ENCODE measurements around the gene CNTNAP2. TPM values are rescaled to one million over a fixed set of nuclear protein-coding genes. Genes with fewer than 3 reads are reported as not detected.
"Not testable (repeated sequence)": the region's sequence is repeated elsewhere in the genome, so short reads cannot be mapped to it uniquely, and the experiment has no call there.

Gene CNTNAP2
- total and polyA plus RNA-seq, 7 experiments from 2014 or later = 0.02 to 0.48 (median 0.24) TPM; not detected in 2

- Mint-ChIP-seq H3K36me3 (no peaks in the 10 kb centered on the region), H3K27me3 (no peaks in the 10 kb centered on the region), H3K27ac (no peak overlapping the region), H3K4me3 (no peak overlapping the region), H3K4me1 (no peaks in the 10 kb centered on the region), H3K9me3 (peaks cover 0 to 17% (median 5%) of the 10 kb centered on the region in 11 donors)
- Histone ChIP-seq H3K4me1 (ENCODE audit: control insufficient read depth in 2 of 2, insufficient read depth in 2 of 2, low read length in 2 of 2) (no peaks in the 10 kb centered on the region), H3K36me3 (ENCODE audit: control insufficient read depth in 2 of 3, insufficient read depth in 3 of 3, low read length in 3 of 3) (no peaks in the 10 kb centered on the region), H3K4me3 (ENCODE audit: low read length) (no peak overlapping the region), H3K27ac (ENCODE audit: low read depth, low read length) (no peak overlapping the region), H3K9me3 (ENCODE audit: control insufficient read depth in 2 of 3, low read length in 3 of 3) (no peaks in the 10 kb centered on the region), H3K27me3 (ENCODE audit: control insufficient read depth in 2 of 2, insufficient read depth in 2 of 2, low read length in 2 of 2) (no peaks in the 10 kb centered on the region)
- CTCF ChIA-PET = interaction anchor here (0.5 kb wide), 1 partner anchor 30 kb away, joined by 3 read pairs; no protein-coding TSS in a partner anchor
- ATAC-seq = no peak
- POLR2A ChIA-PET = no interaction called here
- intact Hi-C loops (cut with micrococcal nuclease) = no loop called here
- DNase-seq = no peak
Measured at GRCh38 chr7:146223851-146224250, 107.2 kb downstream of the CNTNAP2 start.

DNA sequence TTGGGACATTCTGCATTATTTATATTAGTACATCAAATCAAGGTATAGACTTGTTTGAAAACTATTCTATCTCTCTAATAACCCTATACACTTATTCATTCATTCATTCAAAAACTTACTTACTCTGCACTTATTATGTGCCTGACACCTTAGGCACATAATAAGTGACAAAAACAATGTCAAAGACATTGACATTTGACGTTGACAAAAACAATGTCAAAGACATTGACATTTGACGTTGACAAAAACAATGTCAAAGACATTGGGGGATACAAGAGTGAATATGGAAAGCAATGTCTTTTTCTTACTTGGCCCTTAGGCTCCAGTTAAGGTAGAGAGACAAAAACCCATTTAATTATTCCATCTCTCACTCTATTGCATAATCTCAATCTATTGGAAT, 116.0 kb downstream of the CNTNAP2 start:
- H3K9me3 Mint-ChIP-seq = peaks cover 0 to 4% (median 0%) of the 10 kb centered on the region in 11 donors
- H3K27me3 Mint-ChIP-seq = peaks cover 0 to 3% (median 0%) of the 10 kb centered on the region in 5 donors
- ATAC-seq (no peak), DNase-seq (no peak)
- Histone ChIP-seq H3K27ac (ENCODE audit: low read depth, low read length) (no peak overlapping the region), H3K9me3 (ENCODE audit: control insufficient read depth in 2 of 3, low read length in 3 of 3) (no peaks in the 10 kb centered on the region), H3K27me3 (ENCODE audit: control insufficient read depth in 2 of 2, insufficient read depth in 2 of 2, low read length in 2 of 2) (no peaks in the 10 kb centered on the region), H3K4me1 (ENCODE audit: control insufficient read depth in 2 of 2, insufficient read depth in 2 of 2, low read length in 2 of 2) (no peaks in the 10 kb centered on the region), H3K4me3 (ENCODE audit: low read length) (no peak overlapping the region), H3K36me3 (ENCODE audit: control insufficient read depth in 2 of 3, insufficient read depth in 3 of 3, low read length in 3 of 3) (no peaks in the 10 kb centered on the region)
- no peak overlapping the region for H3K4me3 Mint-ChIP-seq
- H3K4me1 Mint-ChIP-seq = no peaks in the 10 kb centered on the region
- no peak overlapping the region for H3K27ac Mint-ChIP-seq
- ChIA-PET CTCF (no interaction called here), POLR2A (no interaction called here)
- intact Hi-C loops (cut with micrococcal nuclease) = no loop called here
- no peaks in the 10 kb centered on the region for H3K36me3 Mint-ChIP-seq

DNA sequence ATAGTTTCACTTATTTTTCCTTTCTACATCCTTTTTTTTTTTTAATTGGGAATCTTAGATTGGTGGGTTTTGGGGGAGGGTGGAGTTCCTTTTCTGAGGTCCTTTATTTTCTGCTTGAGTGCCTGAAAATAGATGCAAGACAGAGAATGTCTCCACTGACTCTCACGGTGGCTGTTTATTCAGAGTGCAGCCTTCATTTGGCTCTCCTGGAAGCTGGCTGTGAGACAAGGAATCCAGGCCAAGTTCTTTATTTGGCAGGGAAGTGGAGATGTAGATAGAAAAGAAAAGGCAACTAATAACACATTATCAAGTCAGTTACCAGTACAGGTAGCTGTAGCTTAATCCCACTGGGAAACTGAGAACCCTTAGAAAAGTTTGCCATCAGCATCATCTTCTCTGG, 118.6 kb downstream of the CNTNAP2 start:
- no peak overlapping the region for H3K4me3 ChIP-seq (ENCODE audit: low read length)
- no peak for DNase-seq
- no peaks in the 10 kb centered on the region for H3K36me3 Mint-ChIP-seq
- peaks cover 0 to 3% (median 0%) of the 10 kb centered on the region in 5 donors for H3K27me3 Mint-ChIP-seq
- H3K9me3 Mint-ChIP-seq = peaks cover 0 to 8% (median 0%) of the 10 kb centered on the region in 11 donors
- H3K36me3 ChIP-seq (ENCODE audit: control insufficient read depth in 2 of 3, insufficient read depth in 3 of 3, low read length in 3 of 3) = no peaks in the 10 kb centered on the region
- ChIA-PET POLR2A (no interaction called here), CTCF (no interaction called here)
- no peak overlapping the region for H3K27ac ChIP-seq (ENCODE audit: low read depth, low read length)
- H3K9me3 ChIP-seq (ENCODE audit: control insufficient read depth in 2 of 3, low read length in 3 of 3) = no peaks in the 10 kb centered on the region
- H3K4me1 Mint-ChIP-seq = no peaks in the 10 kb centered on the region
- H3K4me1 ChIP-seq (ENCODE audit: control insufficient read depth in 2 of 2, insufficient read depth in 2 of 2, low read length in 2 of 2) = no peaks in the 10 kb centered on the region
- intact Hi-C loops (cut with micrococcal nuclease) = no loop called here
- no peak for ATAC-seq
- H3K4me3 Mint-ChIP-seq = no peak overlapping the region
- no peak overlapping the region for H3K27ac Mint-ChIP-seq
- H3K27me3 ChIP-seq (ENCODE audit: control insufficient read depth in 2 of 2, insufficient read depth in 2 of 2, low read length in 2 of 2) = no peaks in the 10 kb centered on the region

DNA sequence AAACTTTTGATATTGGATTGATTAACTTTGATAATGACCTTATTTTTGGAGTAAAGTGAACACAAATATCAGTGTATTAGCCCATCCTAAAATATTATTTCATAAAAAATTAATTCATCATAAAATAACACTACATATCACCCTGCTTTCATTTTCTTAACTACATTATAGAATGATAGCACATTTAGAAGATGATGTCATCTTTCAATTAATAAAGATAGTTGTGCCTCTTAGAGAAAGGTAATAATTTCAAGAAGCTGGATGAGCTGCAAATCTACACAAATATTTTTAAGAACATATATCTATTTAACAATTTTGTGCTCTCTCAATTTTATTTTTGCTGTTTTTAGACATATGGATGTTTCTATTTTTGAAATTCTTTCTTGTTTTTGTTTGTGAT, 126.1 kb downstream of the CNTNAP2 start:
- DNase-seq (no peak), ATAC-seq (no peak)
- H3K4me3 ChIP-seq (ENCODE audit: low read length) = no peak overlapping the region
- POLR2A ChIA-PET = no interaction called here
- intact Hi-C loops (cut with micrococcal nuclease) = no loop called here
- peaks cover 0 to 3% (median 0%) of the 10 kb centered on the region in 5 donors for H3K36me3 Mint-ChIP-seq
- no peaks in the 10 kb centered on the region for H3K4me1 Mint-ChIP-seq
- peaks cover 0 to 1% (median 0%) of the 10 kb centered on the region in 5 donors for H3K27me3 Mint-ChIP-seq
- H3K27me3 ChIP-seq (ENCODE audit: control insufficient read depth in 2 of 2, insufficient read depth in 2 of 2, low read length in 2 of 2) = no peaks in the 10 kb centered on the region
- H3K36me3 ChIP-seq (ENCODE audit: control insufficient read depth in 2 of 3, insufficient read depth in 3 of 3, low read length in 3 of 3) = no peaks in the 10 kb centered on the region
- CTCF ChIA-PET = no interaction called here
- no peaks in the 10 kb centered on the region for H3K4me1 ChIP-seq (ENCODE audit: control insufficient read depth in 2 of 2, insufficient read depth in 2 of 2, low read length in 2 of 2)
- H3K27ac Mint-ChIP-seq = no peak overlapping the region
- no peaks in the 10 kb centered on the region for H3K9me3 ChIP-seq (ENCODE audit: control insufficient read depth in 2 of 3, low read length in 3 of 3)
- H3K9me3 Mint-ChIP-seq = peaks cover 0 to 16% (median 6%) of the 10 kb centered on the region in 11 donors
- no peak overlapping the region for H3K4me3 Mint-ChIP-seq
- no peak overlapping the region for H3K27ac ChIP-seq (ENCODE audit: low read depth, low read length)

- H3K27ac ChIP-seq (ENCODE audit: low read depth, low read length); POLR2A ChIA-PET; H3K36me3 ChIP-seq (ENCODE audit: control insufficient read depth in 2 of 3, insufficient read depth in 3 of 3, low read length in 3 of 3); H3K4me1 ChIP-seq (ENCODE audit: control insufficient read depth in 2 of 2, insufficient read depth in 2 of 2, low read length in 2 of 2); intact Hi-C loops (cut with micrococcal nuclease); CTCF ChIA-PET; H3K36me3 Mint-ChIP-seq; H3K4me3 Mint-ChIP-seq; H3K27ac Mint-ChIP-seq; H3K27me3 ChIP-seq (ENCODE audit: control insufficient read depth in 2 of 2, insufficient read depth in 2 of 2, low read length in 2 of 2); ATAC-seq; H3K9me3 ChIP-seq (ENCODE audit: control insufficient read depth in 2 of 3, low read length in 3 of 3); H3K27me3 Mint-ChIP-seq; H3K4me3 ChIP-seq (ENCODE audit: low read length); H3K4me1 Mint-ChIP-seq; DNase-seq: not testable (repeated sequence)
- H3K9me3 Mint-ChIP-seq = peaks cover 1 to 23% (median 7%) of the 10 kb centered on the region in 11 donors
Measured at GRCh38 chr7:146247991-146248390, 131.4 kb downstream of the CNTNAP2 start.

DNA sequence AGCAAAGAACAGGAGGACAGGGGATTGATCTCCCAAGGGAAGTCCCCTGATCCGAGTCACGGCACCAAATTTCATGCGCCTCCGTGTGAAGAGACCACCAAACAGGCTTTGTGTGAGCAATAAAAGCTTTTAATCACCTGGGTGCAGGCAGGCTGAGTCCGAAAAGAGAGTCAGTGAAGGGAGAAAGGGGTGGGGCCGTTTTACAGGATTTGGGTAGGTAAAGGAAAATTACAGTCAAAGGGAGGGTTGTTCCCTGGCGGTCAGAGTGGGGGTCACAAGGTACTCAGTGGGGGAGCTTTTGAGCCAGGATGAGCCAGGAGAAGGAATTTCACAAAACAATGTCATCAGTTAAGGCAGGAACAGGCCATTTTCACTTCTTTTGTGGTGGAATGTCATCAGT, 132.1 kb downstream of the CNTNAP2 start:
- CTCF ChIA-PET, DNase-seq, ATAC-seq: not testable (repeated sequence)

GRCh38 chr7:146249272-146249671, 132.7 kb downstream of the CNTNAP2 start:
- Histone ChIP-seq H3K27me3 (ENCODE audit: control insufficient read depth in 2 of 2, insufficient read depth in 2 of 2, low read length in 2 of 2) (no peaks in the 10 kb centered on the region), H3K36me3 (ENCODE audit: control insufficient read depth in 2 of 3, insufficient read depth in 3 of 3, low read length in 3 of 3) (no peaks in the 10 kb centered on the region), H3K4me3 (ENCODE audit: low read length) (no peak overlapping the region), H3K9me3 (ENCODE audit: control insufficient read depth in 2 of 3, low read length in 3 of 3) (no peaks in the 10 kb centered on the region), H3K27ac (ENCODE audit: low read depth, low read length) (no peak overlapping the region), H3K4me1 (ENCODE audit: control insufficient read depth in 2 of 2, insufficient read depth in 2 of 2, low read length in 2 of 2) (no peaks in the 10 kb centered on the region)
- no peak overlapping the region for H3K27ac Mint-ChIP-seq
- no peak for ATAC-seq
- H3K4me1 Mint-ChIP-seq = no peaks in the 10 kb centered on the region
- H3K4me3 Mint-ChIP-seq = no peak overlapping the region
- intact Hi-C loops (cut with micrococcal nuclease) = no loop called here
- no peak for DNase-seq
- peaks cover 0 to 4% (median 0%) of the 10 kb centered on the region in 5 donors for H3K36me3 Mint-ChIP-seq
- peaks cover 0 to 5% (median 0%) of the 10 kb centered on the region in 5 donors for H3K27me3 Mint-ChIP-seq
- peaks cover 1 to 26% (median 10%) of the 10 kb centered on the region in 11 donors for H3K9me3 Mint-ChIP-seq
- ChIA-PET CTCF (no interaction called here), POLR2A (no interaction called here)

More for the DNA sequence above, 132.1 kb downstream of the CNTNAP2 start:
- POLR2A ChIA-PET; H3K27ac ChIP-seq (ENCODE audit: low read depth, low read length); H3K4me1 Mint-ChIP-seq; H3K36me3 ChIP-seq (ENCODE audit: control insufficient read depth in 2 of 3, insufficient read depth in 3 of 3, low read length in 3 of 3); H3K36me3 Mint-ChIP-seq; H3K4me3 ChIP-seq (ENCODE audit: low read length); H3K27ac Mint-ChIP-seq; H3K27me3 Mint-ChIP-seq; H3K9me3 ChIP-seq (ENCODE audit: control insufficient read depth in 2 of 3, low read length in 3 of 3); H3K4me1 ChIP-seq (ENCODE audit: control insufficient read depth in 2 of 2, insufficient read depth in 2 of 2, low read length in 2 of 2); H3K4me3 Mint-ChIP-seq; intact Hi-C loops (cut with micrococcal nuclease); H3K27me3 ChIP-seq (ENCODE audit: control insufficient read depth in 2 of 2, insufficient read depth in 2 of 2, low read length in 2 of 2): not testable (repeated sequence)
- peaks cover 1 to 26% (median 10%) of the 10 kb centered on the region in 11 donors for H3K9me3 Mint-ChIP-seq
